Keratinocyte (primary cell): ENCODE measurements around the gene ZDHHC24. TPM values are rescaled to one million over a fixed set of nuclear protein-coding genes. Genes with fewer than 3 reads are reported as not detected.

Experiments used
- DNase-seq: peaks from one replicate; pipeline ENCODE4 v3.0.0-alpha.2; 2011; ENCODE audit warnings: low read depth, missing footprints, low spot score
- FAIRE-seq: peaks from 2 replicates; lab custom pipeline; 2011; peaks lifted over from hg19 to GRCh38; lab: Jason Lieb, UNC
- H2AFZ ChIP-seq: 2 replicates; pipeline ENCODE4 v1.6.0; 2012; ENCODE audit warnings: low read length, control low read depth, inconsistent platforms; ENCODE audit not compliant: control insufficient read depth
- H3K27ac ChIP-seq: 2 replicates; pipeline ENCODE4 v1.5.1; 2011; ENCODE audit warnings: low read length; ENCODE audit not compliant: control insufficient read depth, insufficient read depth
- H3K27me3 ChIP-seq: 3 replicates; pipeline ENCODE4 v1.6.0; 2011; ENCODE audit warnings: low read length; ENCODE audit not compliant: control insufficient read depth, insufficient read depth; ENCODE audit errors: extremely low read depth
- H3K36me3 ChIP-seq, 2 experiments: 2 replicates in 1 of 2; 3 replicates in 1 of 2; pipeline ENCODE4 v1.5.1; 2011; ENCODE audit warnings: low read length in 2 of 2, mild to moderate bottlenecking in 1 of 2; ENCODE audit not compliant: control insufficient read depth in 2 of 2, insufficient read depth in 2 of 2; ENCODE audit errors: extremely low read depth in 1 of 2
- H3K4me1 ChIP-seq: 3 replicates; pipeline ENCODE4 v1.5.1; 2011; ENCODE audit warnings: low read length; ENCODE audit not compliant: control insufficient read depth, insufficient read depth; ENCODE audit errors: extremely low read depth
- H3K4me2 ChIP-seq: 3 replicates; pipeline ENCODE4 v1.6.0; 2011; ENCODE audit warnings: low read depth, low read length; ENCODE audit not compliant: control insufficient read depth, insufficient read depth; ENCODE audit errors: extremely low read depth
- H3K4me3 ChIP-seq, 3 experiments: fragments of 200-600 bp in 1 of 3; sonication (generic) in 1 of 3; 2 replicates in 2 of 3; 3 replicates in 1 of 3; pipeline ENCODE4 v1.5.1; 2011 to 2016; ENCODE audit warnings: low read length in 3 of 3, mild to moderate bottlenecking in 3 of 3, control low read depth in 2 of 3, inconsistent platforms in 1 of 3, low read depth in 1 of 3, mixed read lengths in 1 of 3, mixed run types in 1 of 3, moderate library complexity in 1 of 3; ENCODE audit not compliant: control insufficient read depth in 2 of 3, insufficient read depth in 2 of 3; ENCODE audit errors: extremely low read depth in 1 of 3
- H3K79me2 ChIP-seq: 2 replicates; pipeline ENCODE4 v1.6.0; 2012; ENCODE audit warnings: low read length; ENCODE audit not compliant: control insufficient read depth, insufficient read depth
- H3K9ac ChIP-seq: 3 replicates; pipeline ENCODE4 v1.6.0; 2011; ENCODE audit warnings: low read length; ENCODE audit not compliant: control insufficient read depth, insufficient read depth; ENCODE audit errors: extremely low read depth
- H3K9me1 ChIP-seq: 3 replicates; pipeline ENCODE4 v1.6.0; 2011; ENCODE audit warnings: low read length; ENCODE audit not compliant: control insufficient read depth, insufficient read depth; ENCODE audit errors: extremely low read depth
- H3K9me3 ChIP-seq: 2 replicates; pipeline ENCODE4 v1.5.1; 2012; ENCODE audit warnings: low read depth, low read length; ENCODE audit not compliant: control insufficient read depth
- H4K20me1 ChIP-seq: 3 replicates; pipeline ENCODE4 v1.6.0; 2011; ENCODE audit warnings: low read length; ENCODE audit not compliant: control insufficient read depth, insufficient read depth; ENCODE audit errors: extremely low read depth
- EZH2 ChIP-seq: IDR thresholded peaks from one replicate; pipeline ENCODE4 v1.6.1; 2012; ENCODE audit warnings: inconsistent platforms, mild to moderate bottlenecking, low read length, moderate library complexity
- dilution Hi-C: fragments of 300-500 bp; cut with MboI; formaldehyde crosslinking; loops from one replicate; pipeline ENCODE4 v1.7.0; 2020; ENCODE audit warnings: low sequenced_read_pairs; ENCODE audit not compliant: extremely low pct_ligation_motif_present
- polyA plus RNA-seq, 5 experiments: library from polyadenylated mRNA; depleted of rRNA in 3 of 5; stranded (reverse) in 3 of 5; stranded (forward) in 1 of 5; unstranded in 1 of 5; fragments of >200 nt; gene quantifications; 1 replicate in 1 of 5; 2 replicates in 3 of 5; 3 replicates in 1 of 5; pipeline versions ENCODE4 v1.2.1 to v1.2.3, GENCODE V29; 2011 to 2012; ENCODE audit warnings: missing spikeins in 2 of 5, low read depth in 1 of 5, low replicate concordance in 1 of 5
- TF ChIP-seq, protein P1 (sequence below), 3 experiments: IDR thresholded peaks in 1 of 3; conservative IDR thresholded peaks in 1 of 3; optimal IDR thresholded peaks in 1 of 3; 2 replicates in 2 of 3; 3 replicates in 1 of 3; pipeline versions ENCODE3 to v1.5.1; 2011; ENCODE audit warnings: low read length in 3 of 3, mild to moderate bottlenecking in 3 of 3, moderate library complexity in 2 of 3, control low read depth in 1 of 3, inconsistent platforms in 1 of 3; ENCODE audit not compliant: insufficient read depth in 2 of 3; ENCODE audit errors: extremely low read depth in 1 of 3

The ZDHHC24 gene
- polyA plus RNA-seq, 1 donor (not counting 4 experiments of a cell fraction or from before 2014, with no cell fraction given): 4.8 TPM

DNA sequence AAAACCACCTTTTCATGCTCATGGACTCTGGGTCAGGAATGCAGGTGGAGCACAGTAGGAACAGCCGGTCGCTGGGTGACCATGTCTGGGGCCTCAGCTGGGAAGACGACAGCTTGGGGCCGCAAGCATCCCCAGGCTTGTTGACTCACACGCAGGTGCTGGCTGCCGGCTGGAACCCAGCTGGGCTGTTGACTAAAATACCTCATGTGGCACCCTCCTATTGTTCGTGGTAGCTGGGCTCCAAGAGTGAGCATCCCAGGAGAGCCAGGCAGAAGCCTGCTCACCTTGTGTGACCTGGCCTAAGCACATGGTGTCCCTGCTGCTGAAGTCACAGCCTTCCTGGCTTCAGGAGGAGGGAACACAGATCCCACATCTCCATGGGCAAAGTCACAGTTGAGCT is 56.2 kb downstream of the ZDHHC24 start:
- TF ChIP-seq EZH2: no peak
- TF ChIP-seq, protein P1, sequence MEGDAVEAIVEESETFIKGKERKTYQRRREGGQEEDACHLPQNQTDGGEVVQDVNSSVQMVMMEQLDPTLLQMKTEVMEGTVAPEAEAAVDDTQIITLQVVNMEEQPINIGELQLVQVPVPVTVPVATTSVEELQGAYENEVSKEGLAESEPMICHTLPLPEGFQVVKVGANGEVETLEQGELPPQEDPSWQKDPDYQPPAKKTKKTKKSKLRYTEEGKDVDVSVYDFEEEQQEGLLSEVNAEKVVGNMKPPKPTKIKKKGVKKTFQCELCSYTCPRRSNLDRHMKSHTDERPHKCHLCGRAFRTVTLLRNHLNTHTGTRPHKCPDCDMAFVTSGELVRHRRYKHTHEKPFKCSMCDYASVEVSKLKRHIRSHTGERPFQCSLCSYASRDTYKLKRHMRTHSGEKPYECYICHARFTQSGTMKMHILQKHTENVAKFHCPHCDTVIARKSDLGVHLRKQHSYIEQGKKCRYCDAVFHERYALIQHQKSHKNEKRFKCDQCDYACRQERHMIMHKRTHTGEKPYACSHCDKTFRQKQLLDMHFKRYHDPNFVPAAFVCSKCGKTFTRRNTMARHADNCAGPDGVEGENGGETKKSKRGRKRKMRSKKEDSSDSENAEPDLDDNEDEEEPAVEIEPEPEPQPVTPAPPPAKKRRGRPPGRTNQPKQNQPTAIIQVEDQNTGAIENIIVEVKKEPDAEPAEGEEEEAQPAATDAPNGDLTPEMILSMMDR (optimal IDR thresholded peaks at IDR 0.05 in 1 of 3, IDR thresholded peaks at IDR 0.05 in 1 of 3, conservative IDR thresholded peaks at IDR 0.05 in 1 of 3; ENCODE audit: extremely low read depth in 1 of 3, insufficient read depth in 2 of 3, low read length in 3 of 3): no peak
- Histone ChIP-seq H3K9me1 (no peaks in the 10 kb centered on the region), H3K27ac (no peak overlapping the region), H3K9me3 (no peaks in the 10 kb centered on the region), H3K9ac (no peak overlapping the region), H4K20me1 (no peaks in the 10 kb centered on the region), H3K4me3 (no peak overlapping the region), H3K4me2 (no peak overlapping the region), H3K36me3 (peaks cover 35 to 45% of the 10 kb centered on the region in 2 experiments), H3K79me2 (no peaks in the 10 kb centered on the region), H3K4me1 (no peaks in the 10 kb centered on the region), H3K27me3 (no peaks in the 10 kb centered on the region), H2AFZ (no peak overlapping the region)
- FAIRE-seq: no peak
- DNase-seq: no peak
- dilution Hi-C loops: no loop called here

DNA sequence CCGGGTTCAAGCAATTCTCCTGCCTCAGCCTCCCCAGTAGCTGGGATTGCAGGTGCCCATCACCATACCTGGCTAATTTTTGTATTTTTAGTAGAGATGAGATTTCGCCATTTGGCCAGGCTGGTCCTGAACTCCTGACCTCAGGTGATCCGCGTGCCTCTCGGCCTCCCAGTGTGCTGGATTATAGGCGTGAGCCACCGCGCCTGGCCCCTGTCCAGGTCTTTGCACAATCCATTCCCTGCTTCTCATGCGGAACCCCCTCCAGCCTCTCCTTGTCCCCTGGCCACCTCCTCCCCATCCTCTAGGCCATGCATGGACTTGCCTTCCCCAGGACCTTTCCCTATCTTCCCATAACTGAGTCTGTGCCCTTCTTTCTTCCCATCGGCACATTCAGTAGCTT is 56.9 kb downstream of the ZDHHC24 start:
- Histone ChIP-seq H4K20me1 (no peaks in the 10 kb centered on the region), H3K9me3 (no peaks in the 10 kb centered on the region), H2AFZ (no peak overlapping the region), H3K9me1 (no peaks in the 10 kb centered on the region), H3K79me2 (no peaks in the 10 kb centered on the region), H3K27ac (no peak overlapping the region), H3K4me2 (no peak overlapping the region), H3K27me3 (no peaks in the 10 kb centered on the region), H3K9ac (no peak overlapping the region), H3K36me3 (peaks cover 35 to 43% of the 10 kb centered on the region in 2 experiments), H3K4me3 (no peak overlapping the region), H3K4me1 (no peaks in the 10 kb centered on the region)
- DNase-seq (no peak), FAIRE-seq (no peak)
- dilution Hi-C loops: no loop called here
- TF ChIP-seq EZH2: no peak

DNA sequence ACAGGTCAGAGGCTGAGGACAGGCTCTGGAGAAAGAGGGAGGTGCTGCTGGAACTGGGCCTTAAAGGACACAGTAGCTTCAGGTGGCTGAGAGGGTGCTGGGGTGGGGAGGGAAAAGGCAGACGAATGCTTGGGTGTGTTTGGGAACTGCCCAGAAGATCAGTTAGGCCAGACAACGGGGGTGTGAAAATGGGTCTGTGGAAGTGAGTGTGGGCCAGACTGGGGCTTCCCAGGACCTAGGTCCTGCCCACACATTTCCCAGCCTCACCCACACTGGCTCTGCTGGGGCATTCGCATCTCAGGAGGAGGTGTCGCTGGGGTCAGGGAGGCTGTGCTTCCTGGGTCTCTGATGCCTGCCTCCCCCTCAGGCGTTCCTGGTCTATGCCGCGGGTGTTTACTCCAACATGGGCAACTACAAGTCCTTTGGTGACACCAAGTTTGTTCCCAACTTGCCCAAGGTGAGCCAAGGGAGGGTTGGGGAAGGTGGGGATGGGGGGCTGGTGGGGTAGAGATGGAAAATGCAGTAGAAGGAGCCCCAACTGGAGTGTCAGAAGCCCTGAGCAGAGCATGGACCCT is 61.0 kb downstream of the ZDHHC24 start:
- H3K9ac ChIP-seq: no peak overlapping the region
- no peaks in the 10 kb centered on the region for H3K9me3 ChIP-seq
- no peak for DNase-seq
- H3K27me3 ChIP-seq: no peaks in the 10 kb centered on the region
- H3K79me2 ChIP-seq: peaks cover 3% of the 10 kb centered on the region
- no peak overlapping the region for H3K4me2 ChIP-seq
- H3K4me3 ChIP-seq: no peak overlapping the region
- H3K9me1 ChIP-seq: no peaks in the 10 kb centered on the region
- no peaks in the 10 kb centered on the region for H4K20me1 ChIP-seq
- peaks cover 6% of the 10 kb centered on the region for H3K4me1 ChIP-seq
- FAIRE-seq: no peak
- no peak overlapping the region for H3K27ac ChIP-seq
- peaks cover 23 to 33% of the 10 kb centered on the region in 2 experiments for H3K36me3 ChIP-seq
- H2AFZ ChIP-seq: no peak overlapping the region
- TF ChIP-seq, protein P1 (optimal IDR thresholded peaks at IDR 0.05 in 1 of 3, IDR thresholded peaks at IDR 0.05 in 1 of 3, conservative IDR thresholded peaks at IDR 0.05 in 1 of 3; ENCODE audit: extremely low read depth in 1 of 3, insufficient read depth in 2 of 3, low read length in 3 of 3): no peak
- no peak for TF ChIP-seq EZH2
- dilution Hi-C loops: no loop called here
